Ecto neural progenitor cell (in vitro differentiated cells): ENCODE data around the gene ARSA.
"Not testable (repeated sequence)": the region's sequence is repeated elsewhere in the genome, so short reads cannot be mapped to it uniquely, and the experiment has no call there.

Experiments used
- DNase-seq: peaks from one replicate; pipeline ENCODE4 v3.0.0-alpha.2; 2018; ENCODE audit warnings: low spot score

ARSA gene

DNA sequence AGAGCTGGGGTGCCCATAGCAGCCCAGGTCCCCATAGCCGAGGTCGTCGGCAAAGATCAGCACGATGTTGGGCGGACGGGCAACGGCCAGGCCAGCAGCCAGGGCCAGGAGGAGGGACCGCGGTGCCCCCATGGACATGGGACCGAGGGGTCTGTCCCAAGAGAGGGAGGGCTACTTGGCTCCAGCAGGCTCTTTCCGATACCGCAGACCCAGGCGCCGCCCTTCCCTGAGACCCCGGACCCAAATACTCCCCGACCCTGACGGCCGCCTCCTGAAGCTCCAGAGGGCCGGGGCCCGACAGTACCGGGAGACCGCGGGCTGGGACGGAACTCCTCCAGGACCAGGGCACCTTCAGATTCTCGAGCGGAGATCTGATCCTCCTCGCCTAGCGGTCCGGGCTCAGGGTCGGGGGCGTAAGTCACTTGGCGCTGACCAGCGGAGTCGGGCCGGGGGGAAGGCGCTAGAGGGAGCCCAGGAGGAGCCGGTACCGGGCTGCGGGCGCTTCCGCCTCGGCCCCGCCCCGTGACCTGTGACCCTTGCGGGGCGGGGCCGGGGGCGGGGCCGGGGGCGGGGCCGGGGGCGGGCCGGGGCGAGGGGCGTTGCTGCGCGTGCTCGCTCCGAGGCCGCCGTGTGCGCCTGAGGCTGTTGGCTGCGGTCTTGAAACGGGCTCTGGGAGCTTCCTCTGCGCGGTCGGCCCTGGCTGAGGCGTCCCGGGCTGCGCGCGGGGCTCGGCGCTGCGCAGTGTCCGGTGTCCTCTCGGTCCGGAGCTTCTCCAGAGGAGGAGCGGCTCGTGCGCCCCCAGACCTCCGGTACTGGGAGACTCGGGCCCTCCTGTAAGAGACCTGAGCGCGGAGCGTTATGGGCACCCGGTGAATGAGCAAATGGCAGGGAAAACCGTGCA, at the start of gene ARSA:
ARSA (minus strand) TSS at position 511 of the 901 bp plus-strand sequence; CDS start at position 138, 373 bp downstream.
- DNase-seq, result peak; percentile 91

DNA sequence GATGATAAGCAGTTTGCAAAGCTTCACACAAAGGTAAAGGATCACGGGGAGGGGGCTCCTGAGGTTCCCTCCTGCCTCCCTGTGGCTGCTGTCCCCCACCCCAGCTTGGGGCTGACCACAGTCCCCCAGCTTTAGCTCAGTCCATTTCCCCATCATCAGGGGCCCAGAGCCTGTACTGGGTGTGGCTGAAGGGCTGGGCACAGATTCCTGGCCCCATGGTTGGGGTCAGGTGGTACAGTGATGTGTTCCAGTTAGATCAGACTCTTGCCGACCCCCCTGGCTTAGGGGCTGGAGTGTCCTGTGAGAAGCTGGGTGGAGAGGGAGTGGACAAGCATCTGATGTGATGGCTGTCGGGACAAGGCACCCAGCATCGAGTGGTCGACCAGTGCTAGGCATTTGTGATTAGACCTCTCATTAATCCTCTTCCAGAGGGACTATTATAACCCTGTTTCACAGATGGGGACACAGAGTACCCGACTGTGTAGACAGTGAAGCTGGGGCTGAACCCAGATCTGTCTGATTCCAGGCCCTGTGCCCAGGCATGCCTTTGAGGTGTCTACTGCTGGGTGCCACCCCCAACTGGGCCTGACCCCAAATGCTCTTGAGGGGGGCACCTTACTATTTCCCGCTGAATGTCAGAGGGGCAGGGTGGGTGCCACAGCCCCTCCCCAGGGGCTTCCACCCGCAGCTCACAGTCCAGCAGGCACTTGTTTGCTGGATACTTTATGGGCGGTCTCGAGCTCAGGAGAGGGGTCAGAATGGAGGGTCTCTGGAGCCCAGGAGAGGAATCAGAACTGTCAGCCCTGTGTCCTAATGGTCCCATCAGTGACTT, 48.9 kb upstream of the ARSA start:
- no peak for DNase-seq

DNA sequence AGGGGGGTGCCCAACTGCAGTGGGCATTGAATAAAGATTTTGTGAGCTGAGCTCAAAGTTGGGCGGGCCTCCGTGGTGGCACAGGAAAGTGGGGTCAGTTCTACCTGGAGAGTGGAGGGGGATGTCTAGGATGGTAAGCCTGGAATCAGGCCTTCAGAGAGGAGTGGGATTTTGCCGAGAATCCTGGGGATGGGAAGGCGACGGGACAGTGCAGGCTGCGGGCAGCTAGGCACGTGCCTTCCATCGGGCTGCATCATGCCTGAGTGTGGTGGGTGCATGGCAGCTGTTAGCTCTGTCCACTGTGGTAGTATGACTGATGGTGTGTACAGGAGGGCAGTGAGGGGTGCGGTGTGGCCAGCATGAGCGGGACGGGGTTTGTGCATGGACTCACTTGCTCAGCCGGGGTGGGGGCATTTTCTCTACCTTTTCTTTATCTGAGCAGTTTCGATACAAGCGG, 48.3 kb upstream of the ARSA start:
- DNase-seq, result no peak

DNA sequence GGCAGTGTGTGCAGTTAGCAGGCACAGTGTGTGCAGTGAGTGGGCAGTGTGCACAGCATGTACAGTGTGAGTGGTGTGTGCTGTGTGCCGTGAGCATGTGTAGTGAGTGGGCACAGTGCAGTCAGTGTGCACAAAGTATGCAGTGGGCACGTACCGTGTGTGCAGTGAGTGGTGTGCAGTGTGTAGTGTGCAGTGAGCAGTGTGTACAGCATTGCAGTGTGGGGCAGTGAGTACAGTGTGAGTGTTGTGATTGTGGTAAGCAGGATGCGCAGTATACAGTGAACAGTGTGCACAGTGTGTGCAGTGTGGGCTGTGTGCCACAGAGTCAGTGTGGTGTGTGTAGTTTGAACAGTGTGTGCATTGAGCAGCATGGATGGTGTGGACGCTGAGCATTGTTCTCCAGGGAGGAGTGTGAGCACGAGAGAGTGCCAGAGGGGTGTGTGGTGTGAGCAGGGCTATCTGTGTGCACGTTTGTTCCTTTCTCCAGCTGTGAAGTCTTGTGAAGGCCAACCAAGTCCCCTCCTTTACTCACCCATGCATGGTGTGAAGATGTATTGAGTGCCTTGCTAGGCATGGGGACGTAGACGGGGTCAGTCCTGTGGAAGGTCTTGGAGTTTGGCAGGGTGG, 47.7 kb upstream of the ARSA start:
- no peak for DNase-seq

DNA sequence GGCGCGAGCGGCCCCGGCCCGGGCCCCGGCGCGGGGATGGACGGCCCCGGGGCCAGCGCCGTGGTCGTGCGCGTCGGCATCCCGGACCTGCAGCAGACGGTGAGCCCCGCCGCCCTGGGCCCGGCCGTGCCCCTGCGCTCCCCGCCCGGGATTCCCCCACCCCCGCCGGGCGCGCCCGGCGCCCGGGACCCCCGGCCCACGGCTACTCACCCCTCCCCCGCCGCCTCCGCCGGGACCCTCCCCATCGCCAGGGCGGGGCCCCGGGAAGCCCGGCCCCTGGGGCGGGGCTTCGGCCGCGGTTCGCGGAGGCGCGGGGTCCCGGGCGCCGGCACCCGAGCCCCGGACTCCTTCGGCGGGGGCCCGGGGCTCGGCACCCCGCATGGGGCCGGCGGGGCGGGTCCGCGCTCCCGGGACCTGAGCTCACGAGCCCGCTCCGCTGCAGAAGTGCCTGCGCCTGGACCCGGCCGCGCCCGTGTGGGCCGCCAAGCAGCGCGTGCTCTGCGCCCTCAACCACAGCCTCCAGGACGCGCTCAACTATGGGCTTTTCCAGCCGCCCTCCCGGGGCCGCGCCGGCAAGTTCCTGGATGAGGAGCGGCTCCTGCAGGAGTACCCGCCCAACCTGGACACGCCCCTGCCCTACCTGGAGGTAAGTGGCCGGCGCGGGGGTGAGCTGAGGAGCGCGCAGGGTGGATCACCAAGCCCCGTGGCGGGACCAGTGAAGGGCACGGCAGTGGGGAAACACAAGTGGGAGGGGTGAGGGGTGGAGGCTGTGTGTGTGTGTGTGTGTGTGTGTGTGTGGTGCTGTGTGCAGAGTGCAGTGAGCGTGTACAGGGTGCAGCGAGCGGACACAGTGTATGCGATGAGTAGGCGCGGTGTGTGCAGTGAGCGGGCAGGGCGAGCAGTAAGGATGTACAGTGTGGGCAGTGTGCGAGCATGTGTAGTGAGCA, 46.9 kb upstream of the ARSA start:
- DNase-seq, result peak; percentile 81

DNA sequence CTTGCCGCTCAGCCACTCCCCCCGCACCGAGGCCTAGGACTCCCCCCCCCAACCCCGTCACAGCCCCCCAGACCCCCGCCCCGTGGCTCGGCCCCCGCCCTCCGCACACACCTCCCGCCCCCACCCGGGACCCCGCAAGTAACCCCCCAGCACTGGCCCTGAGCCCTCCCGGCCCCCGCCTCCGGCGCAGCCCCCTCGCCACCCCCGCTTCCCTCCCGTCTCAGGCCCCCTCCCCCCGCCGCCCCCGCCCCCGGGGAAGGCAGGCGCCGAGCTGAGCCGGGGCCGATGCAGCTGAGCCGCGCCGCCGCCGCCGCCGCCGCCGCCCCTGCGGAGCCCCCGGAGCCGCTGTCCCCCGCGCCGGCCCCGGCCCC, 46.2 kb upstream of the ARSA start:
- DNase-seq, result no peak

DNA sequence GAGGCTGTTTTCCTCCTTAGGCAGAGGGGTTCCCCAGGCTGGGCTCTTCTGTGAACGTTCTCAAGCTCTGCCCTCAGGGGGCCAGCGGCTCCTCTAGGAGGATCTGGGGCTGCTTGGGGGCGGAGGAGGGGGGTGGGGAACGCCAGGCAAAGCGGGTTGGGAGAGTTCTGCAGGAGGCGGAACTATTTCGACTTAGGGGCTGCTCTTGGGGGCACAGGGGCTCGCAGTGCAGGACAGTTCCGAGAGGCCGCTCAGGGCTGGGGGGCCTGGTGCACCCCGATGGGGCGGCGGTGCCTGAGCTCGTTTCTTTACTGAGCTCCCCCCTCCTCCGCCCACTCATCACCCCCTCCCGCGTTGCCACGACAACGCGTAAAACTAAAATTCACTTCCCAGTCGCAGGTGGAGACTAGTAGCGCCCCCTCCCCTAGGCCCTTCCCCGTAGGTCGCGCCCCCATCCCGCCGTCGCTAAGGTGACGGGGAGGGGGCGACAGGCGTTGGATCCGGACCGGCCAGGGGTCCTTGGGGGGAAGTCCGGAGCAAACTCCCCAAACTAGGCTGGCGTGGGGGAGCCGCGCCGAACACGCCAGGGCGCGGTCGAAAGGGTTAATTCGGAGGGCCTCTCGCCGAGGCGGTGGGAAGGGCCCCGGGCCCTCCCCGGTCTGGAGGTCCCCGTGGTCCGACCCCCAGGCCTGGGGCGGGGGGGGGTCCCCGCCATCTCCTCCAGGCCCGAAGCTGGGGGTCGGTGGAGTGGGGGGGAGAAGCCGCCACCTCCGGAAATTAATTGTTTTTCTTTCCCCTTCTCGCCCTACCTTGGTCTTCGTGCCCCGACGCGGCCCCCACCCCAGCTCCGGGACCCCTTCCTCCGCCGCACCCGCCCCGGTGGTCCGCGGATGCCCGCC, 45.5 kb upstream of the ARSA start:
- DNase-seq, result no peak

DNA sequence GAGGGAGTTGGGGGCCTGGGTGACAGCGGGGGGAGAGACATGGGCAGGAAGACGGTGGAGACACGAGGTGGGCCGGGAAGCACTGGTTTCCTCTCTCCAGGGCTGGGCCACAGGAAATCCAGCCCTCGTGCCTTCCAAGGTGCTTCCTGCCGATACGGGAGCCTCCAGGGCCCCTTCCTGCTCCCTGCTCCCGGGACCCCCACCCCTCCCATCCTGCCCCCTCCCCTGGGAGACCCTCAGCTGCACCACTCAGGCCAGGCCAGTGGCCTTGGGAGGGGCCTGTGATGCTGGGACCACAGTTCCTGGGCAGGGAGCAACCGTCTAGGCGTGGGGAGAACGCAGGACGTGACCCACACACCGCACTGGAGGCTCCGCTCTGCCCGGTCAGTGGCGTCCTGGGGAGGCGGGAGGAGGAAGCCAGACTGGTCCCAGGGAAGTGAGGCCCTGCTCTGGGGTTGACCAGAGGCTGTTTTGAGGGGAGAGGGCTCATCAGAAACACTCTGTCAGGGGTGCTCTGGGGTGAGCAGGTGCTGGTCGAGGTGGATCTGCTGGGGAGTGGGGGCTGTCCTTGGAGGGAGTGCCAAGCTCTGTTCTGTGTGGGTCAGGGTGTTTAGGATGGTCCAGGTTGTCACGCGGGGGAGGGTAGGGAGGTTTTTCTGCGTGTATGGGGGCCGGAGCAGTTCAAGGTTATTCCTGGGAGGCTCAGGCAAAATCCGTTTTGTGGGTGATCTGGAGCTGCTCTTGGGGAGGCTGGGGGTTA, 44.7 kb upstream of the ARSA start, which contains the start of gene SHANK3:
SHANK3 (plus strand) TSS at position 353 of the 760 bp plus-strand sequence.
- DNase-seq, result no peak

DNA sequence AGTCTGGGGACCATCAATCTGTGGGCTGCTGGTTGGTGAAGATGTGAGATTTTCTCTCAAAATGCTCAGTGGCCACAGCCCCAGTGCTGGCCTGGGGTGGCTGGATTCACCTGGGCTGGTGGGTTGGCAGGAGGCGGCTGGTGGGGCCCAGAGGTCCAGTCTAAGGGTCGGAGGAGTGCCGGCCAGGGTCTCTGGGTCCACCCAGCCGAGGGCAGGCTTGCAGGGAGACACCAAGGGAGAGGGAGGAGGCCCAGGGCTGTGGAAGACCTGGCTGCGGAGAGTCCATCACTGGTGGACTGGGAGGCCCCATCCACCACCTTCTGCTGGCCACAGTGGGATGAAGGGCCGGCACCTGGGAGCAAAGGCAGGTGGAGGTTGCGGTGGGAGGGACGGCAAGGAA, 44.1 kb upstream of the ARSA start:
- no peak for DNase-seq

DNA sequence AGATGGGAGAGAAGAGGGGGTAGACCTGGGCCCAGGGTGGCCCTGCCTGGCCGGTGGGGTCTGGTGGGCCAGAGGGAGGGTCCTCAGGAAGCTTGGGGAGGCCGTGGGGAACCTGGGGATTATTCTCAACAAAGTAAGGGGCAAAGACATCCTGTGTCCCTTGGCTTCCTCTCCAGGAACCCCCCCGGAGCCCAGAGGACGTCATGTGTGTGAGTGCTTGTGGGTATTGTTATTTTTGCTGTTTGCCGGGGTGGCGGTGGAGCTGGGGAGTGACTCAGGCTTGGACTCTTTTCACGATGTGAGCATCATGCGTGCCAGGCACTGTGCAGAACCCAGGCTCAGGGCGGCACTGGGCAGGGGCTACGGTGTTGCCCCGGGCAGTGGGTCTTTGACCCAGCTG, 43.7 kb upstream of the ARSA start:
- no peak for DNase-seq

DNA sequence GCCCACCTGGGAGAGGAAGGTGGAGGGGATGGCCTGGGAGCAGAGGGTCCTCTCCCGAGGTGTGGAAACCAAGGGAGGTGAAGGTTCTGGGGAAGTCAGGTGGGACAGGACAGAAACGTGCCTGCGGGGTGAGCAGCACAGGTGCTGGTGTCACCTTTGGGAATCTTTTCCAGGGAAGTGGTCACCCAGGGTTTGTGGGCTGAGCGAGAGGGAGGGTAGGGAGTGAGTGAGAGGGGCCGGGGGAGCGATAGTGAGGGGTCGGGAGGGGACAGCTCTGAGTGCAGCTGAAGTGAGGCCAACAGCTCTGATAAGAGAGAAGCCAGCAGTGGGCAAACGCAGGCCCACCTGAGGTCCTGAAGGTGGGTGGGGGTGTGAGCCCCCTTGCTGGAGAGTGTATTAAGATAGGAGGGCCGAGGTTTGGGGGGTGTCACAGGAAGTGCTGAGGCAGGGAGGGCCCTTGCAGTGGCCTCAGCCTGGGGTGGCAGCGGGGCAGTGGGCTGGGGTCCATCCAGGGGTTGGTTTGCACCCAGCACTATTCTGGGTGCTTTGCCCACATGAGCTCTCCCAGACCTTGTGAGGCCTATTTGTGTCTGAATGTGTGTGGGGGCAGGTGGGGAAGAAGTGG, 43.1 kb upstream of the ARSA start:
- DNase-seq, result no peak

DNA sequence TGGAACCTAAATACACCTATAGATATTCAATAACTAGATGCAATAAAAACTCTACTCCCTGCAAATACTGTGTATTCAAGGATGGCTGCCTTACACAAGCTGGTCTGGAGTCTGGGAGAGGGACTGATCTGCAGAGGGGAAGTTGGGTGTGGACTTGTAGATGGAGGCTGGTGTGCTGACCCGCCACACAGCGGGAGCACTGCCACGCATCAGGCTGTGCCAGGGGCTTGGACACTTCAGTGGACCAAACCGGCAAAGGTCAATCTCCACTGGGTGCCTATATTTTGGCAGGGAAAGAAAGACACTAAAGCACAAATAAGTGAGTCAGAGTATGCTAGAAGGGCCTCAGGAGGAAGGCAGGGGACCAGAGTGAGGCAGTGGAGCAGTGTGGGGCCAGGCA, 42.6 kb upstream of the ARSA start:
- DNase-seq, result no peak

DNA sequence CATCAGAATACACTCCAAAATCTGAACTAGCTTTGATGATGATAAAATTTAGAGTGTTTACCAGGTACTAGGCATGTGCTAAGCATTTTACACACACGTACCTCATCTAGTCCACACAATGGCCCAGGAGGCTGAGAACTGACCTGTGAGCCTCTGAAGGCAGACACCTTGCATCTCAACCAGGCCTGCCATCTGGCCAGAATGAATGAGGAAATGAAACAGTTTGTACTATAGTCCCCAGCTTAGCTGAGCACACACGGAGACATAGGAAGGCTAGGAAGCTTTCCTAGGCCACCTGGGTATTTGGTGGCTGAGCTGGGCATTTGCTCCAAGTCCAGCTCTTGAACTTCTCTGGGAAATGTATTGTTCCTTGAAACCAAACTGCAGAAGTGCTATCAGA, 37.8 kb upstream of the ARSA start:
- no peak for DNase-seq

DNA sequence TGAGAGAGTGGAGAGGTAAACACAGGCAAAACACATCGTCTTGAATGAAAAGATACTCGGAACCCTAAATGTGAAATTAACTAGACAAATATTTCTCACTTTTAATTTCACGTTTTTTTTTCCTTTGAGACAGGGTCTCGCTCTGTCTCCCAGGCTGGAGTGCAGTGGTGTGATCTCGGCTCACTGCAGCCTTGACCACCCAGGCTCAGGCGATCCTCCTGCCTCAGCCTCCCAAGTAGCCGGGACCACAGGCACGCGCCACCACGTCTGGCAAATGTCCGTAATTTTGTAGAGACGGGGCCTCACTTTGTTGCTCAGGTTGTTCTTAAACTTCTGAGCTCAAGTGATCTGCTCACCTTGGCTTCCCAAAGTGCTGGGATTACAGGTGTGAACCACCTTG, 37.3 kb upstream of the ARSA start:
- DNase-seq, result no peak

DNA sequence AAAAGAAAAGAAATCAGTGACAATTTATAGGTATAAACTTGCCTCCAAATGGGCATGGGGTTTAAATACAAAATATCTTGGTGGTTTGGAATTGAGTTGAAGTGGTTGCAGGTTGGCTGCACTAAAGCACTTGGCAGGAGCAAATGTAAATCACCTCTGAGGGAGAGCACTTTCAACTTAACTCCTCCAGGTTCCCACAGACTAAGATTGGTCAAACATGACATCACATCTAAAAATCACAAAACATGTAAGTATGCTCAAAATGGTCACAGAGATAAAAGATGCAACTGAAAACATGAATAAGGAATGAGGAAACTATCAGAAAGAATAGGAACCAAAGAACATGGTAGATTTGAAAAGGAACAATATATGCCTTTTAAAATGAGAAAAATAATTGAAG, 32.4 kb upstream of the ARSA start:
- no peak for DNase-seq

DNA sequence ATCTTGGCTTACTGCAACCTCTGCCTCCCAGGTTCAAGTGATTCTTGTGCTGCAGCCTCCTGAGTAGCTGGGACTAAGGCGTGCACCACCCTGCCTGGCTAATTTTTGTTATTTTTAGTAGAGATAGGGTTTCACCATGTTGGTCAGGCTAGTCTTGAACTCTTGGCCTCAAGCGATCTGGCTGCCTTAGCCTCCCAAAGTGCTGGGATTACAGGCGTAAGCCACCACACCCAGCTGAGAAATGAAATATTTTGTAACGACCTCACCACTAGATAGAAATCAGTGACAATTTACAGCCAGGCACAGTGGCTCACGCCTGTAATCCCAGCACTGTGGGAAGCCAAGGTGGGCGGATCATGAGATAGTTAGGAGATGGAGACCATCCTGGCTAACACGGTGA, 31.8 kb upstream of the ARSA start:
- not testable (repeated sequence) for DNase-seq

DNA sequence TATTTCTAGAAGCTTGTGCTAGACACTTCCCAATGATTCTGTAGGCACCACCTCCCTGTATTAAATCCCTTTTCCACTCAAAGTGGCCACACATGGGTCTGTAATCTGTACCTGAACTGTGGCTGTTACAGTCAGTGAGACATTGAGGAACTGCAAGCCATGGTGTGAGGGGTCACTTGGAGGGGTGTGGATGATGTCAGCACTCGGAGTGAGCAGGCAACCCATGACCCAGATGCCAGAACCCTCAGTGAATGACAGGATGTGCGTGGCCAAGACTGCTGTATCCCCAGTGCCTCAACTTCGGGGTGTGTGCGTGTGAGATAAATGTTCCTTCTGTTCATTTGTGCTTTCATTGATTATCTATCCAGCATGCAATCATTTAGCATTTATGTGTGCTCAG, 30.0 kb upstream of the ARSA start:
- DNase-seq, result no peak

DNA sequence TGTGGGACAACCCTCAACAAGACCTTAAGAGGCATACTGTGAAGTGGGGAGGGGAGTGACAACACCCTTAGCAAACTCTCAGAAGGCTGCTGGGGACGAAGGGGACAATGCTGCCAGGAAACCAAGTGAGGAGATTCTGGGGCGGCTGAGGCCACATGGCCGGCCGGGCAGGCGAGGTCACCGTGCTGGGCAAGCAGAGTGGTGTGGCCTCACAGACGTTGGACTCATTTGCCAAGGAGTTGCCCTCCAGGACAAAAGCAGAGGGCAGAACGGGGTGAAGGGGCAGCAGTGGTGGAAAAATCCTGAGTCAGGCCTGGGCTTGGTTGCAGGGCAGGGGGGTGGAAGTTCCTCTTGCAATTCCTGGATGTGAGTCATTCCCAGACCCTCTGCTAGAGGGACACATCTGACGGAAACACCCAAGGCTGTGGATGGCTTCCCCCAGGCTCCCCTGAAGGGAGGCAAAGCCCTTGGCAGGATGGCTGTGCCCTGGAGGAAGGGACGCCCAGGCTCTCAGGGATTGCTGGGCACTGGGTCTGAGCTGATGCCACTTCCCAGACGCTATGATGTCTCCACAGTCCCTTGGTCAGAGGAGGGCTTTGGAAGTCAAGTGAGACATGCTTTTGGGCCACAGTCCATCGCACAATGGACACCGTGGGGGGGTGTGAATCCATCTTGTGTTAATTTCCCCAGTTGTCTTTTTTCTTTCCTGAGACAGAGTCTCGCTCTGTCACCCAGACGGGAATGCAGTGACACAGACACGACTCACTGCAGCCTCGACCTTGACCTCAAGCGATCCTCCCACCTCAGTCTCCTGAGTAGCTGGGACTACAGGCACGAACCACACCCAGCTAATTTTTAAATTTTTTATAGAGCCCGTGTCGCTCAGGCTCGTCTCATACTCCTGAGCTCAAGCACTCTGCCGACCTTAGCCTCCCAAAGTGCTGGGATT, 28.4 kb upstream of the ARSA start:
- no peak for DNase-seq
